ENCODE data around the gene PNP. TPM values are rescaled to one million over a fixed set of nuclear protein-coding genes. Genes with fewer than 3 reads are reported as not detected.

The PNP gene
- total RNA-seq, 2 experiments from 2014 or later, result 120 to 128 TPM

GRCh38 chr14:20421267-20421666, 47.9 kb upstream of the PNP start:
- no peak overlapping the region for H3K27ac ChIP-seq (ENCODE audit: low read depth, low read length, poor library complexity, severe bottlenecking)
- H3K4me2 ChIP-seq (ENCODE audit: low read length), result peak overlapping the region; percentile 46
- no peaks in the 10 kb centered on the region for H3K36me3 ChIP-seq (ENCODE audit: insufficient read depth, low read length)
- intact Hi-C loops (cut with micrococcal nuclease; ENCODE audit: unreplicated experiment), result no loop called here
- ChIA-PET CTCF (ENCODE audit: unreplicated experiment) (no interaction called here), POLR2A (interaction anchor here (1.0 to 2.4 kb wide), 6 partner anchors 9 to 79 kb away, joined by 3 to 12 read pairs (median 6); partner anchors contain the start of genes APEX1 and OSGEP)
- H3K9me3 ChIP-seq (ENCODE audit: low read length), result no peaks in the 10 kb centered on the region
- H3K9me2 ChIP-seq (ENCODE audit: insufficient read depth, low read length), result no peaks in the 10 kb centered on the region
- no peak for DNase-seq (ENCODE audit: low spot score)
- TF ChIP-seq, protein P1, sequence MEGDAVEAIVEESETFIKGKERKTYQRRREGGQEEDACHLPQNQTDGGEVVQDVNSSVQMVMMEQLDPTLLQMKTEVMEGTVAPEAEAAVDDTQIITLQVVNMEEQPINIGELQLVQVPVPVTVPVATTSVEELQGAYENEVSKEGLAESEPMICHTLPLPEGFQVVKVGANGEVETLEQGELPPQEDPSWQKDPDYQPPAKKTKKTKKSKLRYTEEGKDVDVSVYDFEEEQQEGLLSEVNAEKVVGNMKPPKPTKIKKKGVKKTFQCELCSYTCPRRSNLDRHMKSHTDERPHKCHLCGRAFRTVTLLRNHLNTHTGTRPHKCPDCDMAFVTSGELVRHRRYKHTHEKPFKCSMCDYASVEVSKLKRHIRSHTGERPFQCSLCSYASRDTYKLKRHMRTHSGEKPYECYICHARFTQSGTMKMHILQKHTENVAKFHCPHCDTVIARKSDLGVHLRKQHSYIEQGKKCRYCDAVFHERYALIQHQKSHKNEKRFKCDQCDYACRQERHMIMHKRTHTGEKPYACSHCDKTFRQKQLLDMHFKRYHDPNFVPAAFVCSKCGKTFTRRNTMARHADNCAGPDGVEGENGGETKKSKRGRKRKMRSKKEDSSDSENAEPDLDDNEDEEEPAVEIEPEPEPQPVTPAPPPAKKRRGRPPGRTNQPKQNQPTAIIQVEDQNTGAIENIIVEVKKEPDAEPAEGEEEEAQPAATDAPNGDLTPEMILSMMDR (conservative IDR thresholded peaks at IDR 0.05; ENCODE audit: low read length), result no peak
- no peak for TF ChIP-seq EZH2phosphoT487 (IDR thresholded peaks at IDR 0.05; ENCODE audit: borderline replicate concordance, low read depth, low read length)
- no peak overlapping the region for H3K4me3 ChIP-seq (ENCODE audit: low read depth, low read length, poor library complexity, severe bottlenecking)
- BruUV-seq (replicated peaks), result no TSS peak
- H3K4me1 ChIP-seq (ENCODE audit: insufficient read depth, low read length, poor library complexity, severe bottlenecking), result peaks cover 47% of the 10 kb centered on the region
- no peaks in the 10 kb centered on the region for H3K79me2 ChIP-seq (ENCODE audit: insufficient read depth, low read depth, low read length)
- H2AFZ ChIP-seq (ENCODE audit: low read length), result peak overlapping the region; percentile 66
- H4K20me1 ChIP-seq (ENCODE audit: insufficient read depth, low read length), result no peaks in the 10 kb centered on the region

DNA sequence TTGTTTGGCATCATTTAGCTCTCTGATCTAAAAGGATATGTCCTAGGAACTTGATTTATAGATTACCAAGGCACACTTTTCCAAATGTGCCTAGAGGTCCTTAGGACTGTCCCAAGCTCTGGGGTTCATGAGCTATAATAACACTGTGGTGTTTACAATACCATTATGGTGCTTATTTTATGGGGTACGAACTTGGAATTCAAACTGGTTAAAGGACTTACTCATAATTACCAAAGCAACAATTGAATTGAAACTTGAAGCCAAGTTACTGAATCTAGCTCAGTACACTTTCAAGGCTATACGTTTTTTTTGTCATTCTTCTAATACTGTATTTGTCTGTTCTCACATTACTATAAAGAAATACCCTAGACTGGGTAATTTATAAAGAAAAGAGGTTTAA, 46.3 kb upstream of the PNP start:
- H2AFZ ChIP-seq (ENCODE audit: low read length), result 0 out of 2 replicates have a peak overlapping the region, but pooled peaks have one; percentile 15
- no TSS peak for BruUV-seq (replicated peaks)
- no peak overlapping the region for H3K4me3 ChIP-seq (ENCODE audit: low read depth, low read length, poor library complexity, severe bottlenecking)
- H3K36me3 ChIP-seq (ENCODE audit: insufficient read depth, low read length), result no peaks in the 10 kb centered on the region
- no peak for DNase-seq (ENCODE audit: low spot score)
- H3K4me2 ChIP-seq (ENCODE audit: low read length), result no peak overlapping the region
- CTCF ChIA-PET (ENCODE audit: unreplicated experiment), result interaction anchor here (1.2 to 1.6 kb wide), 2 partner anchors 9 to 95 kb away, joined by 3 to 5 read pairs; no protein-coding TSS in a partner anchor
- H3K9me3 ChIP-seq (ENCODE audit: low read length), result no peaks in the 10 kb centered on the region
- no peak overlapping the region for H3K27ac ChIP-seq (ENCODE audit: low read depth, low read length, poor library complexity, severe bottlenecking)
- no peaks in the 10 kb centered on the region for H4K20me1 ChIP-seq (ENCODE audit: insufficient read depth, low read length)
- intact Hi-C loops (cut with micrococcal nuclease; ENCODE audit: unreplicated experiment), result no loop called here
- no peaks in the 10 kb centered on the region for H3K79me2 ChIP-seq (ENCODE audit: insufficient read depth, low read depth, low read length)
- no peak for TF ChIP-seq EZH2phosphoT487 (IDR thresholded peaks at IDR 0.05; ENCODE audit: borderline replicate concordance, low read depth, low read length)
- TF ChIP-seq, protein P1 (conservative IDR thresholded peaks at IDR 0.05; ENCODE audit: low read length), result no peak
- POLR2A ChIA-PET, result interaction anchor here (0.7 to 3.2 kb wide), 8 partner anchors 8 to 92 kb away, joined by 3 to 16 read pairs (median 6); partner anchors contain the start of genes APEX1, OSGEP and PIP4P1
- no peaks in the 10 kb centered on the region for H3K9me2 ChIP-seq (ENCODE audit: insufficient read depth, low read length)
- peaks cover 42% of the 10 kb centered on the region for H3K4me1 ChIP-seq (ENCODE audit: insufficient read depth, low read length, poor library complexity, severe bottlenecking)

DNA sequence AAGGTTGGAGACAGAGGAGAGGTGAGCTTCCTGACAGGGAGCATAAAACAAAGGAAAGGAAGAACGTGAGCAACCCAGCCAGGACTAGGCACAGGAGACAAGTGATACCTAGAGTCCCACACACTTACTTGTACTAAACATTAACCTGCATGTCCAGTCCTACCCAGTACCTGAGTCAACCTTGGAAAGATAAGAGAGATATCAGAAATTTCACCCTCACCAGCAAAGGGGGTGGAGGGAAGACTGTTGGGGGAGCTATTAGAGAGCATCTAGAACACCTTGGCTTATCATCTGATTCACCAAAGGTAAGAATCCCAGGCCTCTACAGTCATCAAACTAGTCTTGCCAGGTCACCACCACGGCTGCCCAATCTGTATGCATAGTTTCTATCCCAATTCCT, 44.4 kb upstream of the PNP start:
- Histone ChIP-seq H3K9me3 (ENCODE audit: low read length) (no peaks in the 10 kb centered on the region), H3K27ac (ENCODE audit: low read depth, low read length, poor library complexity, severe bottlenecking) (no peak overlapping the region), H3K9me2 (ENCODE audit: insufficient read depth, low read length) (no peaks in the 10 kb centered on the region), H3K4me2 (ENCODE audit: low read length) (no peak overlapping the region), H3K4me1 (ENCODE audit: insufficient read depth, low read length, poor library complexity, severe bottlenecking) (peaks cover 57% of the 10 kb centered on the region), H4K20me1 (ENCODE audit: insufficient read depth, low read length) (no peaks in the 10 kb centered on the region), H2AFZ (ENCODE audit: low read length) (no peak overlapping the region), H3K4me3 (ENCODE audit: low read depth, low read length, poor library complexity, severe bottlenecking) (no peak overlapping the region), H3K36me3 (ENCODE audit: insufficient read depth, low read length) (no peaks in the 10 kb centered on the region), H3K79me2 (ENCODE audit: insufficient read depth, low read depth, low read length) (no peaks in the 10 kb centered on the region)
- ChIA-PET POLR2A (interaction anchor here (0.8 to 3.2 kb wide), 5 partner anchors 9 to 97 kb away, joined by 3 to 16 read pairs (median 4); partner anchors contain the start of genes APEX1 and OSGEP), CTCF (ENCODE audit: unreplicated experiment) (interaction anchor here (0.6 to 1.6 kb wide), 2 partner anchors 9 to 45 kb away, joined by 3 to 8 read pairs; no protein-coding TSS in a partner anchor)
- intact Hi-C loops (cut with micrococcal nuclease; ENCODE audit: unreplicated experiment), result no loop called here
- TF ChIP-seq EZH2phosphoT487 (IDR thresholded peaks at IDR 0.05; ENCODE audit: borderline replicate concordance, low read depth, low read length), result no peak
- TF ChIP-seq, protein P1 (conservative IDR thresholded peaks at IDR 0.05; ENCODE audit: low read length), result no peak
- no peak for DNase-seq (ENCODE audit: low spot score)
- BruUV-seq (replicated peaks), result no TSS peak

Data from OCI-LY7 (cell line).